CD14-positive monocyte (primary cell): ENCODE data around the gene BSG. TPM values are rescaled to one million over a fixed set of nuclear protein-coding genes. Genes with fewer than 3 reads are reported as not detected.
"Not testable (repeated sequence)": the region's sequence is repeated elsewhere in the genome, so short reads cannot be mapped to it uniquely, and the experiment has no call there.

Experiments used
- DNase-seq, 3 donors: peaks; one replicate each; pipeline ENCODE4 v3.0.0-alpha.2; 2011 to 2022
- H2AFZ ChIP-seq: 2 replicates; pipeline ENCODE4 v1.6.0; 2012; ENCODE audit warnings: mild to moderate bottlenecking, low read depth, low read length, inconsistent platforms; ENCODE audit not compliant: insufficient read depth, poor library complexity, severe bottlenecking
- H3K27ac ChIP-seq, 2 donors: 1 replicate in 1 of 2; 2 replicates in 1 of 2; pipeline ENCODE4 v1.5.1; 2012 to 2013; ENCODE audit warnings: low read length in 2 of 2, control low read depth in 1 of 2, inconsistent platforms in 1 of 2, low read depth in 1 of 2, mild to moderate bottlenecking in 1 of 2
- H3K27me3 ChIP-seq, 2 donors: one replicate each; pipeline versions ENCODE4 v1.6.0 to v1.6.1; 2011 to 2013; ENCODE audit warnings: low read length in 2 of 2; ENCODE audit not compliant: control insufficient read depth in 2 of 2, insufficient read depth in 2 of 2
- H3K36me3 ChIP-seq, 2 donors: replicated peaks in 1 of 2; 1 replicate in 1 of 2; 2 replicates in 1 of 2; pipeline versions ENCODE4 v1.5.1 to v1.6.1; 2012 to 2013; ENCODE audit warnings: low read length in 2 of 2, control low read depth in 1 of 2, inconsistent platforms in 1 of 2, mild to moderate bottlenecking in 1 of 2; ENCODE audit not compliant: insufficient read depth in 2 of 2, control insufficient read depth in 1 of 2
- H3K4me1 ChIP-seq, 2 donors: 1 replicate in 1 of 2; 2 replicates in 1 of 2; pipeline versions ENCODE4 v1.5.1 to v1.6.1; 2012 to 2013; ENCODE audit warnings: low read length in 2 of 2, control low read depth in 1 of 2, inconsistent platforms in 1 of 2, mild to moderate bottlenecking in 1 of 2, moderate library complexity in 1 of 2; ENCODE audit not compliant: insufficient read depth in 2 of 2, control insufficient read depth in 1 of 2
- H3K4me2 ChIP-seq: replicated peaks from 2 replicates; pipeline ENCODE3; 2012; ENCODE audit warnings: low read length, moderate library complexity, mild to moderate bottlenecking; ENCODE audit not compliant: poor library complexity, severe bottlenecking; ENCODE audit errors: extremely low read depth
- H3K4me3 ChIP-seq, 3 experiments: fragments of 200-600 bp in 1 of 3; sonication (generic) in 1 of 3; replicated peaks in 1 of 3; 1 replicate in 2 of 3; 2 replicates in 1 of 3; pipeline ENCODE4 v1.5.1; 2011 to 2013; ENCODE audit warnings: low read length in 3 of 3, mild to moderate bottlenecking in 3 of 3, control low read depth in 2 of 3, low read depth in 2 of 3, inconsistent platforms in 1 of 3, moderate library complexity in 1 of 3
- H3K79me2 ChIP-seq: 2 replicates; pipeline ENCODE4 v1.6.0; 2012; ENCODE audit warnings: mild to moderate bottlenecking, control low read depth, inconsistent platforms, low read length, moderate library complexity; ENCODE audit not compliant: insufficient read depth
- H3K9ac ChIP-seq: 2 replicates; pipeline ENCODE4 v1.6.0; 2017; ENCODE audit warnings: low read length, mild to moderate bottlenecking; ENCODE audit not compliant: insufficient read depth, poor library complexity, severe bottlenecking
- H3K9me3 ChIP-seq, 2 donors: replicated peaks in 1 of 2; 1 replicate in 1 of 2; 2 replicates in 1 of 2; pipeline versions ENCODE4 v1.5.1 to v1.6.1; 2012 to 2013; ENCODE audit warnings: low read length in 2 of 2, control low read depth in 1 of 2; ENCODE audit not compliant: control insufficient read depth in 1 of 2, insufficient read depth in 1 of 2
- H4K20me1 ChIP-seq: 2 replicates; pipeline ENCODE4 v1.6.0; 2012; ENCODE audit warnings: mild to moderate bottlenecking, low read length, control low read depth, moderate library complexity; ENCODE audit not compliant: insufficient read depth
- H3K27ac Mint-ChIP-seq, 7 donors: one replicate each; pipeline ENCODE4 v1.8.0; 2020; ENCODE audit warnings: mild to moderate bottlenecking in 7 of 7, mixed read lengths in 7 of 7, moderate library complexity in 6 of 7, inconsistent platforms in 2 of 7
- H3K27me3 Mint-ChIP-seq, 3 donors: one replicate each; pipeline ENCODE4 v1.8.0; 2021 to 2022; ENCODE audit warnings: low read depth in 3 of 3, mild to moderate bottlenecking in 3 of 3, mixed read lengths in 3 of 3, moderate library complexity in 3 of 3, inconsistent platforms in 1 of 3
- H3K36me3 Mint-ChIP-seq, 2 donors: one replicate each; pipeline ENCODE4 v1.8.0; 2020; ENCODE audit warnings: mixed read lengths in 2 of 2, inconsistent platforms in 1 of 2, mild to moderate bottlenecking in 1 of 2
- H3K4me1 Mint-ChIP-seq: one replicate; pipeline ENCODE4 v1.8.0; 2020; ENCODE audit warnings: mild to moderate bottlenecking, mixed read lengths
- H3K4me3 Mint-ChIP-seq, 2 donors: one replicate each; pipeline ENCODE4 v1.8.0; 2020; ENCODE audit warnings: mild to moderate bottlenecking in 2 of 2, mixed read lengths in 2 of 2, moderate library complexity in 1 of 2
- H3K9me3 Mint-ChIP-seq, 7 donors: one replicate each; pipeline ENCODE4 v1.8.0; 2020 to 2022; ENCODE audit warnings: mixed read lengths in 7 of 7, mild to moderate bottlenecking in 6 of 7, moderate library complexity in 6 of 7, inconsistent platforms in 2 of 7
- CTCF ChIP-seq: fragments of 200-600 bp; IDR thresholded peaks from one replicate; pipeline ENCODE4 v1.8.0; 2022; ENCODE audit warnings: antibody characterized with exemption, mild to moderate bottlenecking
- WGBS: methylation state at CpG from one replicate; pipeline ENCODE4 v1.1.5; 2013; ENCODE audit warnings: missing lambda C conversion rate; ENCODE audit not compliant: insufficient coverage; 5-methylcytosine and 5-hydroxymethylcytosine counted together
- intact Hi-C, 2 donors: fragments of 100-400 bp; cut with micrococcal nuclease; formaldehyde crosslinking; loops; one replicate each; pipeline versions ENCODE4 v1.15.0 to v1.15.1; 2023
- polyA plus RNA-seq, 3 donors: library from polyadenylated mRNA; depleted of rRNA in 1 of 3; unstranded in 2 of 3; stranded (reverse) in 1 of 3; fragments of 300-500 nt in 2 of 3; fragments of >200 nt in 1 of 3; fragmentation: Illumina TruSeq in 2 of 3; gene quantifications; 1 replicate in 2 of 3; 2 replicates in 1 of 3; pipeline ENCODE4 v1.2.3, GENCODE V29; 2012 to 2021

Gene BSG
- polyA plus RNA-seq, 3 donors: 190 to 431 (median 364) TPM

- intact Hi-C loops: no loop called here
- no peaks in the 10 kb centered on the region for H3K27me3 ChIP-seq
- no peaks in the 10 kb centered on the region for H3K36me3 ChIP-seq
- no peaks in the 10 kb centered on the region for H4K20me1 ChIP-seq
- no peaks in the 10 kb centered on the region for H3K79me2 ChIP-seq
- no peak overlapping the region for H3K27ac ChIP-seq
- H3K27me3 Mint-ChIP-seq: peaks cover 4 to 12% (median 10%) of the 10 kb centered on the region in 3 donors
- DNase-seq: peak in 2 of 3 donors; percentile 12 to 21
- no peaks in the 10 kb centered on the region for H3K36me3 Mint-ChIP-seq
- peaks cover 0 to 15% of the 10 kb centered on the region in 2 donors for H3K9me3 ChIP-seq
- peaks cover 2 to 20% (median 11%) of the 10 kb centered on the region in 7 donors for H3K9me3 Mint-ChIP-seq
- no peak overlapping the region for H3K9ac ChIP-seq
- 93% methylated on average over 9 of the region's 11 CpGs for WGBS
- no peak overlapping the region for H2AFZ ChIP-seq
- peaks cover 7% of the 10 kb centered on the region for H3K4me1 Mint-ChIP-seq
- no peak overlapping the region for H3K4me3 ChIP-seq
- H3K27ac Mint-ChIP-seq: no peak overlapping the region
- H3K4me1 ChIP-seq: peaks cover 12 to 14% of the 10 kb centered on the region in 2 donors
- no peak for TF ChIP-seq CTCF
- H3K4me2 ChIP-seq: no peak overlapping the region
- no peak overlapping the region for H3K4me3 Mint-ChIP-seq
These were observed 32.0 kb downstream of the BSG start for GRCh38 chr19:604355-604754.

GRCh38 chr19:605061-605971 is 32.9 kb downstream of the BSG start:
- H2AFZ ChIP-seq, H3K27ac ChIP-seq, H3K9ac ChIP-seq, H3K79me2 ChIP-seq, H3K27ac Mint-ChIP-seq, H3K36me3 ChIP-seq, H3K4me3 ChIP-seq, H3K36me3 Mint-ChIP-seq, H3K4me3 Mint-ChIP-seq, H4K20me1 ChIP-seq, DNase-seq, H3K4me2 ChIP-seq, intact Hi-C loops, H3K27me3 ChIP-seq: not testable (repeated sequence)
- Histone ChIP-seq H3K4me1 (peaks cover 22 to 23% of the 10 kb centered on the region in 2 donors), H3K9me3 (peaks cover 0 to 15% of the 10 kb centered on the region in 2 donors)
- H3K4me1 Mint-ChIP-seq: peaks cover 11% of the 10 kb centered on the region
- H3K9me3 Mint-ChIP-seq: peaks cover 2 to 20% (median 11%) of the 10 kb centered on the region in 7 donors
- peaks cover 2 to 17% (median 7%) of the 10 kb centered on the region in 3 donors for H3K27me3 Mint-ChIP-seq
- 71% methylated on average over 10 of the region's 34 CpGs for WGBS
